Spleen (tissue), 11 donors: Measurements from ENCODE around the gene RNF133. TPM values are rescaled to one million over a fixed set of nuclear protein-coding genes. Genes with fewer than 3 reads are reported as not detected.

Experiments
- DNase-seq: peaks from one replicate; pipeline ENCODE4 v3.0.0-alpha.2; 2020
- H3K27ac ChIP-seq, 8 donors: fragments of 200-600 bp; sonication (generic) in 7 of 8; 1 replicate in 4 of 8; 2 replicates in 4 of 8; pipeline versions ENCODE4 v1.5.0 to v1.8.0; 2016 to 2021; ENCODE audit warnings: inconsistent platforms in 4 of 8, mild to moderate bottlenecking in 4 of 8, moderate library complexity in 1 of 8
- H3K27me3 ChIP-seq, 7 donors: fragments of 200-600 bp; sonication (generic) in 6 of 7; replicated peaks in 1 of 7; 1 replicate in 4 of 7; 2 replicates in 3 of 7; pipeline versions ENCODE4 v1.5.0 to v1.8.0; 2016 to 2021; ENCODE audit warnings: inconsistent platforms in 3 of 7, mild to moderate bottlenecking in 1 of 7
- H3K36me3 ChIP-seq, 6 donors: fragments of 200-600 bp; sonication (generic) in 5 of 6; 1 replicate in 4 of 6; 2 replicates in 2 of 6; pipeline versions ENCODE4 v1.5.0 to v1.8.0; 2016 to 2021; ENCODE audit warnings: inconsistent platforms in 2 of 6
- H3K4me1 ChIP-seq, 6 donors: fragments of 200-600 bp; sonication (generic) in 5 of 6; 1 replicate in 3 of 6; 2 replicates in 3 of 6; pipeline versions ENCODE4 v1.5.0 to v1.8.0; 2016 to 2021; ENCODE audit warnings: inconsistent platforms in 3 of 6
- H3K4me3 ChIP-seq, 8 donors: fragments of 200-600 bp; sonication (generic) in 7 of 8; 1 replicate in 4 of 8; 2 replicates in 4 of 8; pipeline versions ENCODE4 v1.5.0 to v1.8.0; 2016 to 2021; ENCODE audit warnings: inconsistent platforms in 4 of 8, mild to moderate bottlenecking in 4 of 8, moderate library complexity in 2 of 8
- H3K9me3 ChIP-seq, 8 donors: fragments of 200-600 bp; sonication (generic) in 7 of 8; 1 replicate in 4 of 8; 2 replicates in 4 of 8; pipeline versions ENCODE4 v1.5.0 to v1.8.0; 2016 to 2021; ENCODE audit warnings: inconsistent platforms in 4 of 8
- POLR2A ChIP-seq, 3 donors: fragments of 450-650 bp; IDR thresholded peaks; one replicate each; pipeline ENCODE4 v1.5.1; 2017; ENCODE audit warnings: antibody characterized with exemption in 3 of 3, mild to moderate bottlenecking in 1 of 3
- POLR2AphosphoS5 ChIP-seq, 3 donors: sonication (generic); formaldehyde crosslinking; IDR thresholded peaks; one replicate each; pipeline ENCODE4 v1.5.1; 2017; ENCODE audit warnings: antibody characterized with exemption in 3 of 3
- WGBS, 5 donors: extraction: QIAGEN DNeasy Blood & Tissue Kit in 3 of 5; methylation state at CpG; one replicate each; pipeline versions ENCODE4 v1.1.5 to v1.1.7; 2013 to 2018; 5-methylcytosine and 5-hydroxymethylcytosine counted together
- intact Hi-C: fragments of 100-400 bp; cut with DNase I; formaldehyde crosslinking; loops from one replicate; pipeline ENCODE4 v1.15.0; 2023; ENCODE audit warnings: low total_unique reads
- polyA plus RNA-seq, 3 donors: library from polyadenylated mRNA; stranded (reverse); fragments of 200-250 nt; gene quantifications; one replicate each; pipeline ENCODE4 v1.2.1, GENCODE V29; 2013
- total RNA-seq, 7 donors: library from RNA; depleted of rRNA in 3 of 7; stranded (reverse); fragments of >200 nt in 3 of 7; fragmentation: NEBNext Ultra II Directional in 4 of 7; extraction: Animal tissue kit (Norgen Biotek cat#: 25700) in 4 of 7; gene quantifications; one replicate each; pipeline versions ENCODE4 v1.1.0 to v1.2.1, GENCODE V29; 2016 to 2021
- TF ChIP-seq, protein P1 (sequence below), 11 experiments: fragments of 200-600 bp in 7 of 11; fragments of 450-650 bp in 4 of 11; sonication (generic) in 4 of 11; IDR thresholded peaks in 8 of 11; conservative IDR thresholded peaks in 3 of 11; 1 replicate in 7 of 11; 2 replicates in 4 of 11; pipeline versions ENCODE4 v1.4.0 to v1.8.0; 2016 to 2021; ENCODE audit warnings: antibody characterized with exemption in 11 of 11, inconsistent platforms in 4 of 11, mild to moderate bottlenecking in 1 of 11
- donor health status: healthy with polysubstance abuse.
- donor health status: DM: no; HTN: no; CAD: no; lungs with moderate emphysema.
- donor health status: DM: no; HTN: no; CAD: no.
- donor health status: Bipolar disorder and iron deficiency.
- donor health status: healthy.
- donor health status: DM: no; HTN: no; CAD: no.
- donor health status: DM: yes; HTN: yes; CAD: no.

Gene RNF133
- total and polyA plus RNA-seq, 10 donors: 0.37 to 2.4 (median 1.2) TPM; not detected in 3

- Histone ChIP-seq H3K9me3 (peaks cover 0 to 4% (median 0%) of the 10 kb centered on the region in 8 donors), H3K27me3 (no peaks in the 10 kb centered on the region), H3K4me1 (no peaks in the 10 kb centered on the region), H3K36me3 (no peaks in the 10 kb centered on the region), H3K27ac (no peak overlapping the region), H3K4me3 (no peak overlapping the region)
- TF ChIP-seq POLR2AphosphoS5 (IDR thresholded peaks at IDR 0.05) (no peak), POLR2A (IDR thresholded peaks at IDR 0.05) (no peak)
- TF ChIP-seq, protein P1, sequence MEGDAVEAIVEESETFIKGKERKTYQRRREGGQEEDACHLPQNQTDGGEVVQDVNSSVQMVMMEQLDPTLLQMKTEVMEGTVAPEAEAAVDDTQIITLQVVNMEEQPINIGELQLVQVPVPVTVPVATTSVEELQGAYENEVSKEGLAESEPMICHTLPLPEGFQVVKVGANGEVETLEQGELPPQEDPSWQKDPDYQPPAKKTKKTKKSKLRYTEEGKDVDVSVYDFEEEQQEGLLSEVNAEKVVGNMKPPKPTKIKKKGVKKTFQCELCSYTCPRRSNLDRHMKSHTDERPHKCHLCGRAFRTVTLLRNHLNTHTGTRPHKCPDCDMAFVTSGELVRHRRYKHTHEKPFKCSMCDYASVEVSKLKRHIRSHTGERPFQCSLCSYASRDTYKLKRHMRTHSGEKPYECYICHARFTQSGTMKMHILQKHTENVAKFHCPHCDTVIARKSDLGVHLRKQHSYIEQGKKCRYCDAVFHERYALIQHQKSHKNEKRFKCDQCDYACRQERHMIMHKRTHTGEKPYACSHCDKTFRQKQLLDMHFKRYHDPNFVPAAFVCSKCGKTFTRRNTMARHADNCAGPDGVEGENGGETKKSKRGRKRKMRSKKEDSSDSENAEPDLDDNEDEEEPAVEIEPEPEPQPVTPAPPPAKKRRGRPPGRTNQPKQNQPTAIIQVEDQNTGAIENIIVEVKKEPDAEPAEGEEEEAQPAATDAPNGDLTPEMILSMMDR (IDR thresholded peaks at IDR 0.05 in 8 of 11, conservative IDR thresholded peaks at IDR 0.05 in 3 of 11): no peak
- DNase-seq: no peak
- intact Hi-C loops: no loop called here
- 72 to 95% (median 83%) methylated on average over 3 of the region's 3 CpGs for WGBS, 5 donors
Measured at GRCh38 chr7:122715183-122715582, 16.3 kb upstream of the RNF133 start.

- no peaks in the 10 kb centered on the region for H3K36me3 ChIP-seq
- H3K27me3 ChIP-seq: no peaks in the 10 kb centered on the region
- intact Hi-C loops: no loop called here
- no peak overlapping the region for H3K4me3 ChIP-seq
- no peak for DNase-seq
- TF ChIP-seq POLR2AphosphoS5 (IDR thresholded peaks at IDR 0.05) (no peak), POLR2A (IDR thresholded peaks at IDR 0.05) (no peak)
- TF ChIP-seq, protein P1 (IDR thresholded peaks at IDR 0.05 in 8 of 11, conservative IDR thresholded peaks at IDR 0.05 in 3 of 11): no peak
- no peaks in the 10 kb centered on the region for H3K9me3 ChIP-seq
- H3K4me1 ChIP-seq: no peaks in the 10 kb centered on the region
- no peak overlapping the region for H3K27ac ChIP-seq
- whole genome bisulfite sequencing, 5 donors: 49 to 69% (median 57%) methylated on average over 1 of the region's 1 CpG
Measured at GRCh38 chr7:122710916-122711315, 12.0 kb upstream of the RNF133 start.

- Histone ChIP-seq H3K9me3 (no peaks in the 10 kb centered on the region), H3K4me1 (no peaks in the 10 kb centered on the region), H3K27me3 (no peaks in the 10 kb centered on the region), H3K36me3 (no peaks in the 10 kb centered on the region), H3K27ac (no peak overlapping the region), H3K4me3 (no peak overlapping the region)
- intact Hi-C loops: no loop called here
- no peak for DNase-seq
- 78 to 92% (median 81%) methylated on average over 7 of the region's 7 CpGs for WGBS, 5 donors
- TF ChIP-seq POLR2AphosphoS5 (IDR thresholded peaks at IDR 0.05): no peak
- TF ChIP-seq, protein P1 (IDR thresholded peaks at IDR 0.05 in 8 of 11, conservative IDR thresholded peaks at IDR 0.05 in 3 of 11): no peak
- TF ChIP-seq POLR2A (IDR thresholded peaks at IDR 0.05): no peak
Measured at GRCh38 chr7:122709930-122710646, 11.2 kb upstream of the RNF133 start.

DNA sequence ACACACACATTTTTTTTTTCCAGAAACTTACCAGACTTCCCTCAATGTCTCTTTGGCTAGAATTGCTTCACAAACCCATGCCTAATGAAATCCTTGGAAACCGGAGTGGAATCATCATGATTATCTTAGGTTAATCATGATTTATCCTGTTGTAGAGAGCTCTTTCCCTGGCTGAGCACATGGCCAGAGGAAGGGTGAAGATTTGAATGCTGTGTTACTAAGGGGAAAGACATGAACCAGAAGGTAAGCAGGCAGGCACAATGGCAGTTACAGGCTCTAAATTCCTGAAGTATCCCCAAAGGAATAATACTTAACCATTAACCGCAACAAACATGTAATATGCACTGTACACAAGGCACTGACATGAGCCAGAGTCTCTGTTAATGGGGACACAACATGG lies 7.9 kb upstream of the RNF133 start:
- peaks cover 0 to 6% (median 0%) of the 10 kb centered on the region in 8 donors for H3K9me3 ChIP-seq
- H3K4me3 ChIP-seq: no peak overlapping the region
- no peaks in the 10 kb centered on the region for H3K36me3 ChIP-seq
- no peaks in the 10 kb centered on the region for H3K27me3 ChIP-seq
- TF ChIP-seq POLR2AphosphoS5 (IDR thresholded peaks at IDR 0.05): no peak
- TF ChIP-seq, protein P1 (IDR thresholded peaks at IDR 0.05 in 8 of 11, conservative IDR thresholded peaks at IDR 0.05 in 3 of 11): no peak
- no peak for TF ChIP-seq POLR2A (IDR thresholded peaks at IDR 0.05)
- no peaks in the 10 kb centered on the region for H3K4me1 ChIP-seq
- H3K27ac ChIP-seq: no peak overlapping the region
- WGBS, 5 donors: 76 to 86% (median 80%) methylated on average over 2 of the region's 2 CpGs
- DNase-seq: no peak
- intact Hi-C loops: no loop called here
